Natural killer cell (primary cell): ENCODE data around the gene GAREM2. TPM values are rescaled to one million over a fixed set of nuclear protein-coding genes. Genes with fewer than 3 reads are reported as not detected.

Experiments used
- ATAC-seq, 3 donors: fragments of 150-1000 bp in 2 of 3; fragments of 200-7000 bp in 1 of 3; cut with Tn5 transposase; 1 replicate in 1 of 3; 2 replicates in 2 of 3; pipeline ENCODE4 v1.10.0; 2021; ENCODE audit warnings: mild to moderate bottlenecking in 2 of 3, moderate library complexity in 2 of 3
- DNase-seq, 2 donors: peaks; one replicate each; pipeline versions ENCODE4 v3.0.0 to v3.0.0-alpha.2; 2013 to 2021; ENCODE audit warnings: mixed read lengths in 1 of 2
- H3K27ac ChIP-seq: one replicate; pipeline ENCODE4 v1.5.1; 2013; ENCODE audit warnings: mild to moderate bottlenecking, low read length
- H3K27me3 ChIP-seq: one replicate; pipeline ENCODE4 v1.6.1; 2013; ENCODE audit warnings: low read length; ENCODE audit not compliant: control insufficient read depth, insufficient read depth
- H3K36me3 ChIP-seq: one replicate; pipeline ENCODE4 v1.6.1; 2013; ENCODE audit warnings: low read length; ENCODE audit not compliant: control insufficient read depth, insufficient read depth
- H3K4me1 ChIP-seq: one replicate; pipeline ENCODE4 v1.6.1; 2013; ENCODE audit warnings: low read length; ENCODE audit not compliant: control insufficient read depth, insufficient read depth
- H3K4me3 ChIP-seq: one replicate; pipeline ENCODE4 v1.5.1; 2013; ENCODE audit warnings: low read length
- H3K9me3 ChIP-seq: one replicate; pipeline ENCODE4 v1.6.1; 2013; ENCODE audit warnings: low read length; ENCODE audit not compliant: control insufficient read depth, insufficient read depth
- H3K27ac Mint-ChIP-seq, 2 donors: one replicate each; pipeline ENCODE4 v1.8.0; 2022; ENCODE audit warnings: mild to moderate bottlenecking in 2 of 2, mixed read lengths in 2 of 2, moderate library complexity in 1 of 2
- H3K27me3 Mint-ChIP-seq, 2 donors: one replicate each; pipeline ENCODE4 v1.8.0; 2022; ENCODE audit warnings: low read depth in 2 of 2, mixed read lengths in 2 of 2
- H3K36me3 Mint-ChIP-seq: one replicate; pipeline ENCODE4 v1.8.0; 2022; ENCODE audit warnings: mixed read lengths
- H3K4me1 Mint-ChIP-seq, 2 donors: one replicate each; pipeline ENCODE4 v1.8.0; 2022; ENCODE audit warnings: mixed read lengths in 2 of 2
- H3K4me3 Mint-ChIP-seq: one replicate; pipeline ENCODE4 v1.8.0; 2022; ENCODE audit warnings: mild to moderate bottlenecking, moderate library complexity, mixed read lengths
- H3K9me3 Mint-ChIP-seq, 2 donors: one replicate each; pipeline ENCODE4 v1.8.0; 2022; ENCODE audit warnings: mixed read lengths in 2 of 2
- CTCF ChIP-seq: fragments of 200-600 bp; IDR thresholded peaks from one replicate; pipeline ENCODE4 v1.8.0; 2022; ENCODE audit warnings: antibody characterized with exemption
- WGBS: methylation state at CpG from one replicate; pipeline ENCODE4 v1.1.7; 2013; ENCODE audit warnings: missing lambda C conversion rate; ENCODE audit not compliant: insufficient coverage; 5-methylcytosine and 5-hydroxymethylcytosine counted together
- intact Hi-C: fragments of 100-400 bp; cut with micrococcal nuclease; formaldehyde crosslinking; loops from one replicate; pipeline ENCODE4 v1.14.2; 2022
- total RNA-seq, 4 donors: library from RNA; stranded (reverse); fragments of 120-200 nt in 1 of 4; gene quantifications; one replicate each; pipeline versions ENCODE4 v1.2.3 to v1.2.4, GENCODE V29; 2013 to 2022

GAREM2 gene
- total RNA-seq, 3 donors from 2014 or later (not counting 1 experiment from before 2014, with no cell fraction given) = 7.1 to 9.2 (median 7.2) TPM

GRCh38 chr2:26212011-26212410 lies 39.1 kb downstream of the GAREM2 start:
- Histone ChIP-seq H3K4me1 (no peaks in the 10 kb centered on the region), H3K36me3 (peaks cover 87% of the 10 kb centered on the region), H3K9me3 (no peaks in the 10 kb centered on the region), H3K27ac (no peak overlapping the region), H3K4me3 (no peak overlapping the region), H3K27me3 (no peaks in the 10 kb centered on the region)
- ATAC-seq = no peak
- Mint-ChIP-seq H3K27me3 (no peaks in the 10 kb centered on the region), H3K36me3 (peaks cover 77% of the 10 kb centered on the region), H3K4me3 (no peak overlapping the region), H3K27ac (no peak overlapping the region), H3K4me1 (no peaks in the 10 kb centered on the region), H3K9me3 (no peaks in the 10 kb centered on the region)
- DNase-seq = no peak
- intact Hi-C loops = no loop called here
- no peak for TF ChIP-seq CTCF
- 99% methylated on average over 5 of the region's 5 CpGs for WGBS

- no peak for TF ChIP-seq CTCF
- Mint-ChIP-seq H3K27me3 (no peaks in the 10 kb centered on the region), H3K4me3 (no peak overlapping the region), H3K27ac (no peak overlapping the region), H3K9me3 (no peaks in the 10 kb centered on the region), H3K36me3 (peaks cover 57% of the 10 kb centered on the region), H3K4me1 (no peaks in the 10 kb centered on the region)
- no peak overlapping the region for H3K27ac ChIP-seq
- no peaks in the 10 kb centered on the region for H3K27me3 ChIP-seq
- H3K4me1 ChIP-seq = no peaks in the 10 kb centered on the region
- DNase-seq (no peak), ATAC-seq (no peak)
- peaks cover 67% of the 10 kb centered on the region for H3K36me3 ChIP-seq
- 95% methylated on average over 1 of the region's 1 CpG for WGBS
- no peaks in the 10 kb centered on the region for H3K9me3 ChIP-seq
- no peak overlapping the region for H3K4me3 ChIP-seq
- intact Hi-C loops = no loop called here
Measured at GRCh38 chr2:26214759-26215158, 41.9 kb downstream of the GAREM2 start.

- Mint-ChIP-seq H3K27me3 (no peaks in the 10 kb centered on the region), H3K4me1 (no peaks in the 10 kb centered on the region), H3K36me3 (peaks cover 53% of the 10 kb centered on the region), H3K4me3 (no peak overlapping the region), H3K9me3 (no peaks in the 10 kb centered on the region), H3K27ac (no peak overlapping the region)
- WGBS = 100% methylated on average over 1 of the region's 1 CpG
- Histone ChIP-seq H3K36me3 (peaks cover 58% of the 10 kb centered on the region), H3K9me3 (no peaks in the 10 kb centered on the region), H3K4me1 (no peaks in the 10 kb centered on the region), H3K27me3 (no peaks in the 10 kb centered on the region), H3K27ac (no peak overlapping the region), H3K4me3 (no peak overlapping the region)
- DNase-seq (no peak), ATAC-seq (no peak)
- TF ChIP-seq CTCF = no peak
- intact Hi-C loops = no loop called here
Measured at GRCh38 chr2:26215833-26216232, 42.9 kb downstream of the GAREM2 start.

- WGBS = 97% methylated on average over 4 of the region's 4 CpGs
- H3K36me3 Mint-ChIP-seq = peaks cover 46% of the 10 kb centered on the region
- TF ChIP-seq CTCF = no peak
- H3K4me3 Mint-ChIP-seq = no peak overlapping the region
- intact Hi-C loops = no loop called here
- no peak overlapping the region for H3K27ac ChIP-seq
- no peaks in the 10 kb centered on the region for H3K27me3 ChIP-seq
- no peak overlapping the region for H3K27ac Mint-ChIP-seq
- H3K4me1 ChIP-seq = no peaks in the 10 kb centered on the region
- H3K9me3 ChIP-seq = no peaks in the 10 kb centered on the region
- H3K36me3 ChIP-seq = peaks cover 51% of the 10 kb centered on the region
- H3K27me3 Mint-ChIP-seq = no peaks in the 10 kb centered on the region
- no peak for ATAC-seq
- DNase-seq = no peak
- no peaks in the 10 kb centered on the region for H3K4me1 Mint-ChIP-seq
- no peak overlapping the region for H3K4me3 ChIP-seq
- no peaks in the 10 kb centered on the region for H3K9me3 Mint-ChIP-seq
Measured at GRCh38 chr2:26216587-26216986, 43.7 kb downstream of the GAREM2 start.
